Fibroblast of villous mesenchyme (primary cell): ENCODE measurements around the gene DENND10. TPM values are rescaled to one million over a fixed set of nuclear protein-coding genes. Genes with fewer than 3 reads are reported as not detected.

Experiments
- DNase-seq: peaks from one replicate; pipeline ENCODE4 v3.0.0-alpha.2; 2010; ENCODE audit warnings: low read depth
- H3K4me3 ChIP-seq: 2 replicates; pipeline ENCODE4 v1.5.1; 2011; ENCODE audit warnings: low read depth, mild to moderate bottlenecking, low read length
- CTCF ChIP-seq: IDR thresholded peaks from 2 replicates; pipeline ENCODE4 v1.5.1; 2012; ENCODE audit warnings: low read depth, mild to moderate bottlenecking, low read length; ENCODE audit not compliant: insufficient read depth
- total RNA-seq: library from RNA; depleted of rRNA; stranded (reverse); fragments of >200 nt; gene quantifications from 2 replicates; pipeline ENCODE4 v1.2.3, GENCODE V29; 2012

The DENND10 gene
- total RNA-seq, 1 donor: 94.6 TPM

GRCh38 chr10:119112056-119112455, 8.1 kb downstream of the DENND10 start:
- peak; percentile 36 for DNase-seq
- H3K4me3 ChIP-seq: no peak overlapping the region
- TF ChIP-seq CTCF: no peak

GRCh38 chr10:119113751-119114732, 10.1 kb downstream of the DENND10 start:
- TF ChIP-seq CTCF: no peak
- DNase-seq: peak; percentile 99
- H3K4me3 ChIP-seq: no peak overlapping the region

DNA sequence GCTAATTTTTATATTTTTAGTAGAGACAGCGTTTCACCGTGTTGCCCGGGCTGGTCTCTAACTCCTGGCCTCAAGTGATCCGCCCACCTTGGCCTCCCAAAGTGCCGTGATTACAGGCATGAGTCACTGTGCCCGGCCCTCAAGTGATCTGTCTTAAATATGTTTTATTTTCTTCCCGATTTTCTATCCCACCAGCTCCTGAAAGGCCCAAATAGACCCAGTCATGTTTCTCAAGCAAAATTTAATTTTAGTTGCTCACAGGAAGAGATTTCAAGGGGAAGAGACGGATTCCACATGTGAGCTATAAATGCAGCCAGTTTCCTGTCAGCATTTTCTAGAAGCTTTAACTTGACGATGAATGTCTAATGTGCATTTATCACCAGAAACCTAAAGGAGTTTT, 12.0 kb downstream of the DENND10 start:
- peak; percentile 62 for DNase-seq
- no peak for TF ChIP-seq CTCF
- H3K4me3 ChIP-seq: no peak overlapping the region

- no peak for TF ChIP-seq CTCF
- DNase-seq: peak; percentile 53
- no peak overlapping the region for H3K4me3 ChIP-seq
Observed at GRCh38 chr10:119116326-119116951, 12.5 kb downstream of the DENND10 start.

GRCh38 chr10:119118231-119118630, 14.3 kb downstream of the DENND10 start:
- no peak for DNase-seq
- no peak overlapping the region for H3K4me3 ChIP-seq
- TF ChIP-seq CTCF: no peak

DNA sequence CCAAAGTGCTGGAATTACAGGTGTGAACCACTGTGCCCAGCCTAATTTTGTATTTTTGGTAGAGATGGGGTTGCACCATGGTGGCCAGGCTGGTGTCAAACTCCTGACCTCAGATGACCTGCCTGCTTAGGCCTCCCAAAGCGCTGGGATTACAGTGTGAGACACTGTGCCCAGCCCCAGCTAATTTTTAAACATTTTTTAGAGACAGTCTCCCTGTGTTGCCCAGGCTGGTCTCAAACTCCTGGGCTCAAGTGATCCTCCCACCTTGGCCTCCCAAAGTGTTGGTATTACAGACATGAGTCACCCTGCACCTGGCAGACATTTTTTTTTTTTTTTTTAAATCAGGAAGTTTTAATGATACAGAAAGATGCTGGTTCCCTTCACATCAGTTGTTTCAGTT, 15.5 kb downstream of the DENND10 start:
- no peak for DNase-seq
- TF ChIP-seq CTCF: no peak

More for the DNA sequence above, 15.5 kb downstream of the DENND10 start:
- no peak overlapping the region for H3K4me3 ChIP-seq
